Measurements from ENCODE around the gene CHKA. TPM values are rescaled to one million over a fixed set of nuclear protein-coding genes. Genes with fewer than 3 reads are reported as not detected.

CHKA gene
- total RNA-seq, 1 experiment from 2014 or later: 9.8 TPM

DNA sequence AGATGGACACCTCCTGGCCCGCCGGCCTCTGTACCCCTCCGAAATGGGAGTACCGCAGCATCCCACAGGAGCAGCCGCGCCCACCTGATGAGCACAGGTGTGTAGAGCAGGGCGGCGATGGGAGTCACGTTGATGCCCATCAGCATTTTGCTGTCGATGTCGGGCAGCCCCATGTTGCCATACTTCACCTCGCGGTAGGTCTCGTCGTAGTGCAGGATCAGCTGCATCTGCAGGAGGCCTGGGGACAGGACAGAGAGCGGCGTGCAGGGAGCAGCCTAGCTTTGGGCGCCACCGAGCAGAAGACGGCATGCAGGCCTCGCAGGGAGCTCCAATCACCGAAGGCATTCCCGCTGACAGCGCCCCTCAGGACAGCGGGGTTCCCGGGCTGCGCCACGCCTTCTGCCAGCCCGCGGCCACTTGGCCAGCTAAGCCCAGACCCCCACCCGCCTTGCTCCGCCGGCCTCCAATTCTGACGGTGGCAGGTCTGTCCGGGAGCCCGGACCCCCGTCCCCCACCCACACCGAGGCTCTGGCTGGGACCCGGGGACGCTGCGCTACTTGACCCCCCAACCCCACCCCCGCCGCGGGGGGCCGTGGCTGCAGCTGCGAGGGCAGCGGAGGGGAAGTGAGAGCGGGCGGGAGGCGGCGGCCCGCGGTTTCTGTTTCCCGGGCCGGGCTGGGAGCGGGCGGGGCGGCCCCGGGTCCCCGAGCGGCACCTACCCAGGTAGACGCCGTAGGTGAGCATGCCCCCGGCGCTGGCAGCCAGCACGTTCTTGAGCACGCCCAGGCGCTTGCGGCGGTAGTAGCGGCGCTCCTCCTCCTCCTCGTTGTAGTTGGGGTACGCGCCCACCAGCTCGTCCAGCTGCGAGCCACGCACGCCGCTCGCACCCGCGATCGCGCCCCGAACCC is 118.0 kb downstream of the CHKA start:
- DNase-seq (ENCODE audit: low spot score): no peak

Other genes with a start within 250 kb of the CHKA start
- gene UNC93B1, start 117.3 kb downstream of the CHKA start, total RNA-seq (2014; rRNA removed; shearing (Covaris generic)): 28.0 and 28.7 TPM in 2 replicates
- gene ALDH3B1, start 111.1 kb downstream of the CHKA start, total RNA-seq (2014; rRNA removed; shearing (Covaris generic)): 17.0 and 19.9 TPM in 2 replicates
- 138 and 167 TPM in 2 replicates for gene NDUFS8, start 90.7 kb downstream of the CHKA start, total RNA-seq (2014; rRNA removed; shearing (Covaris generic))
- 12.5 and 13.1 TPM in 2 replicates for gene TCIRG1, start 82.4 kb downstream of the CHKA start, total RNA-seq (2014; rRNA removed; shearing (Covaris generic))
- 9.0 and 12.4 TPM in 2 replicates for gene KMT5B, start 91.9 kb upstream of the CHKA start, total RNA-seq (2014; rRNA removed; shearing (Covaris generic))
- gene C11orf24, start 150.6 kb upstream of the CHKA start, total RNA-seq (2014; rRNA removed; shearing (Covaris generic)): 61.7 and 62.5 TPM in 2 replicates
- 14.1 and 22.7 TPM in 2 replicates for gene LRP5, start 191.2 kb upstream of the CHKA start, total RNA-seq (2014; rRNA removed; shearing (Covaris generic))

Data from H4 (cell line).